Sigmoid colon (tissue), 4 donors: Measurements from ENCODE around the gene TMIGD2.

Source experiments
- CTCF ChIP-seq, 4 experiments: fragments of 450-650 bp in 3 of 4; fragments of 200-600 bp in 1 of 4; IDR thresholded peaks; one replicate each; pipeline ENCODE4 v1.5.1; 2016 to 2019; ENCODE audit warnings: antibody characterized with exemption in 4 of 4, mild to moderate bottlenecking in 3 of 4, moderate library complexity in 2 of 4
- EP300 ChIP-seq, 4 donors: sonication (generic); formaldehyde crosslinking; IDR thresholded peaks; one replicate each; pipeline ENCODE4 v1.6.1; 2017; ENCODE audit warnings: antibody characterized with exemption in 4 of 4
- POLR2A ChIP-seq, 2 donors: fragments of 450-650 bp; IDR thresholded peaks; one replicate each; pipeline ENCODE4 v1.6.1; 2016; ENCODE audit warnings: antibody characterized with exemption in 2 of 2, mild to moderate bottlenecking in 2 of 2, moderate library complexity in 2 of 2
- POLR2AphosphoS5 ChIP-seq, 4 donors: sonication (generic); formaldehyde crosslinking; IDR thresholded peaks; one replicate each; pipeline ENCODE4 v1.6.1; 2017; ENCODE audit warnings: antibody characterized with exemption in 4 of 4

GRCh38 chr19:4268816-4269430, 33.3 kb downstream of the TMIGD2 start:
- TF ChIP-seq CTCF (IDR thresholded peaks at IDR 0.05), result no peak
- TF ChIP-seq POLR2AphosphoS5 (IDR thresholded peaks at IDR 0.05), result no peak
- no peak for TF ChIP-seq EP300 (IDR thresholded peaks at IDR 0.05)
- TF ChIP-seq POLR2A (IDR thresholded peaks at IDR 0.05), result no peak
